ENCODE measurements around the gene STK11. TPM values are rescaled to one million over a fixed set of nuclear protein-coding genes. Genes with fewer than 3 reads are reported as not detected.
A peak's percentile ranks its signal among the peaks of the same experiment; 100 is the strongest.

STK11 gene
- total RNA-seq, 3 donors from 2014 or later (not counting 1 experiment from before 2014, with no cell fraction given) = 51.5 to 61.1 (median 54.0) TPM

DNA sequence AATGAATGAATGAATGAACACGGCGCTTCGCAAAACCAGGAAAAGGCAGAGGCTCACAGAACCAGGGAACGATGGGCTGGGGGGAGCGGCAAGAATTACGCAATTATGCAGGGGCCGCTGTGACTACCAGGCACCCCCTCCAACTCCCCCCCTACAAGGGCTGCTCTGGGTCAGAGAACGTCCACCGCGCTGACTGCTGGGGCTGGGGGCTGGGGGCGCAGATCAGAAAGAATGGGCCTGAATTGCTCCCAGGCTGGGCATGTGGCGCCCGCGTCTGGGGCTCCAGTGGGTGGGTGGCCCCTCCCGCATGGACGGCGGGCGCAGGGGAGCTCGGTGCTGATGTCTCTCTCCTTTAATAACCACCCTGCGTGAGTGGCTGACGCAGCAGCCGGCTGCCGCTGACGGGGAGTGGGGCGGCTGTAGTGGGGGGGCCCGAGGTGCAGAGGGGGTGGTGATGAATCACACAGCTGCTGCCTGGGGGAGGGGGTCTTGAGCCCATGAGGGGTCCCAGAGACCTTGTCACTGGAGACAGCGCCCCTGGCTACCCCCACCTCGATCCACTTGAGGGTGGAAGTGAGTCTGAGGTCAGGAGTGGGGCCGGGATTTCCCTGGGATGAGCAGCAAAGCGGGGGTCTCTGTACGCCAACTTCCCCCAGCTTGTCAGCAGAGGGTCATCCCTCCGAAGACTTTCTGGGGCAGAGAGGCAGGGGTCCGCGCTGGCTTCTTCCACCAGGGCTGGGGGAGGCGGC, 62.1 kb downstream of the STK11 start:
- peaks cover 25% of the 10 kb centered on the region for H3K36me3 ChIP-seq (ENCODE audit: control insufficient read depth, insufficient read depth, low read length)
- ATAC-seq (no peak), DNase-seq (peak; percentile 49 to 54)
- Mint-ChIP-seq H3K27ac (peak overlapping the region; percentile 94 to 97), H3K36me3 (peaks cover 3% of the 10 kb centered on the region), H3K27me3 (ENCODE audit: low read depth in 2 of 2) (no peaks in the 10 kb centered on the region), H3K4me1 (peaks cover 52 to 69% of the 10 kb centered on the region in 2 donors), H3K4me3 (peak overlapping the region; percentile 73), H3K9me3 (no peaks in the 10 kb centered on the region)
- H3K27me3 ChIP-seq (ENCODE audit: control insufficient read depth, insufficient read depth, low read length) = no peaks in the 10 kb centered on the region
- H3K9me3 ChIP-seq (ENCODE audit: control insufficient read depth, insufficient read depth, low read length) = no peaks in the 10 kb centered on the region
- H3K27ac ChIP-seq (ENCODE audit: low read length) = no peak overlapping the region
- 32% methylated on average over 32 of the region's 35 CpGs for WGBS (ENCODE audit: insufficient coverage)
- H3K4me3 ChIP-seq (ENCODE audit: low read length) = no peak overlapping the region
- H3K4me1 ChIP-seq (ENCODE audit: control insufficient read depth, insufficient read depth, low read length) = peaks cover 83% of the 10 kb centered on the region
- TF ChIP-seq, protein P1, sequence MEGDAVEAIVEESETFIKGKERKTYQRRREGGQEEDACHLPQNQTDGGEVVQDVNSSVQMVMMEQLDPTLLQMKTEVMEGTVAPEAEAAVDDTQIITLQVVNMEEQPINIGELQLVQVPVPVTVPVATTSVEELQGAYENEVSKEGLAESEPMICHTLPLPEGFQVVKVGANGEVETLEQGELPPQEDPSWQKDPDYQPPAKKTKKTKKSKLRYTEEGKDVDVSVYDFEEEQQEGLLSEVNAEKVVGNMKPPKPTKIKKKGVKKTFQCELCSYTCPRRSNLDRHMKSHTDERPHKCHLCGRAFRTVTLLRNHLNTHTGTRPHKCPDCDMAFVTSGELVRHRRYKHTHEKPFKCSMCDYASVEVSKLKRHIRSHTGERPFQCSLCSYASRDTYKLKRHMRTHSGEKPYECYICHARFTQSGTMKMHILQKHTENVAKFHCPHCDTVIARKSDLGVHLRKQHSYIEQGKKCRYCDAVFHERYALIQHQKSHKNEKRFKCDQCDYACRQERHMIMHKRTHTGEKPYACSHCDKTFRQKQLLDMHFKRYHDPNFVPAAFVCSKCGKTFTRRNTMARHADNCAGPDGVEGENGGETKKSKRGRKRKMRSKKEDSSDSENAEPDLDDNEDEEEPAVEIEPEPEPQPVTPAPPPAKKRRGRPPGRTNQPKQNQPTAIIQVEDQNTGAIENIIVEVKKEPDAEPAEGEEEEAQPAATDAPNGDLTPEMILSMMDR (IDR thresholded peaks at IDR 0.05) = no peak
- intact Hi-C loops (cut with micrococcal nuclease) = no loop called here

DNA sequence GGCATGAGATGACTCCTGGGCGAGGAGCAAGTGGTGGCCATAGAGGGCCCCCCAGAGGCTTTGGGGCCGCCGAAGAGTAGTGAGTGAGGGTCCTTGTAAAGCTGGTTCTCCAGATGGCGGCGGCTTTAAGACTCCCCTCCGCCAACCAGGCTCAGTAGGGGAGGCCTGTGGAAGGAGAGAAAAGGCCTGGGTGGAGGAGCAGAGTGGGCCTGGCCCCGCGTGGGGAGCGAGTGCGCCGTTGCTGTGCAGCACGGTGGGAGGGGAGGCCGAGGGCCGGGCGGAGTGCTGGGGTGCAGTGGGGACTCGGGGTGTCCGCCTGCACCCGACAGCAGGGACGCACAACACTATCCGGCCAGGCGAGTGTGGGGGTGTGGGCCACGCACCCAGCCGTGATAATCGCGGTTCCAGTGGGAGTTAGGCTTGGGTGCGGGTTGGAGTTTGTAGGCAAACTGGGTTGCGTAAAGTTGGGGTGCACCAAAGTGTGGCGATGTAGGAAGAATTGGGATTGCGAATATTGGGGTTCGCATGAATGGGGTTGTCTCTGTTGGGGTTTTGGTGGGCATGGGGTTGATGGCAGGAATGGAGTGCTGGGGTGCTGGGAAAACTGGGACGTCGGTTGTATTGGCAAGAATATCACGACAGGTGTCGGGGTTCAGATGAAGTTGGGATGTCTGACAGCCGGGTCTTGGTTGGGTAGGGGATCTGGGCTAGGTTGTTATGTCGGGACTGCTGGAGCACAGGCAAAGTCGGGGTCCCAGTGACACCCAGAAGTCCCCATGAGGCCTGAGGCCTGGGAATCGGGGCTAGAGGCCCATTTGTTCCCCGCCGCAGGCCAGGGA, 62.9 kb downstream of the STK11 start:
- TF ChIP-seq, protein P1 (IDR thresholded peaks at IDR 0.05) = no peak
- 64% methylated on average over 40 of the region's 40 CpGs for WGBS (ENCODE audit: insufficient coverage)
- Mint-ChIP-seq H3K36me3 (peaks cover 7% of the 10 kb centered on the region), H3K27me3 (ENCODE audit: low read depth in 2 of 2) (no peaks in the 10 kb centered on the region), H3K9me3 (no peaks in the 10 kb centered on the region), H3K27ac (peak overlapping the region; percentile 94 to 97), H3K4me3 (peak overlapping the region; percentile 88), H3K4me1 (peaks cover 53 to 67% of the 10 kb centered on the region in 2 donors)
- Histone ChIP-seq H3K4me1 (ENCODE audit: control insufficient read depth, insufficient read depth, low read length) (peaks cover 83% of the 10 kb centered on the region), H3K9me3 (ENCODE audit: control insufficient read depth, insufficient read depth, low read length) (no peaks in the 10 kb centered on the region), H3K4me3 (ENCODE audit: low read length) (peak overlapping the region; percentile 4), H3K27me3 (ENCODE audit: control insufficient read depth, insufficient read depth, low read length) (no peaks in the 10 kb centered on the region), H3K36me3 (ENCODE audit: control insufficient read depth, insufficient read depth, low read length) (peaks cover 33% of the 10 kb centered on the region), H3K27ac (ENCODE audit: low read length) (peak overlapping the region; percentile 67)
- DNase-seq (no peak), ATAC-seq (no peak)
- intact Hi-C loops (cut with micrococcal nuclease) = no loop called here

DNA sequence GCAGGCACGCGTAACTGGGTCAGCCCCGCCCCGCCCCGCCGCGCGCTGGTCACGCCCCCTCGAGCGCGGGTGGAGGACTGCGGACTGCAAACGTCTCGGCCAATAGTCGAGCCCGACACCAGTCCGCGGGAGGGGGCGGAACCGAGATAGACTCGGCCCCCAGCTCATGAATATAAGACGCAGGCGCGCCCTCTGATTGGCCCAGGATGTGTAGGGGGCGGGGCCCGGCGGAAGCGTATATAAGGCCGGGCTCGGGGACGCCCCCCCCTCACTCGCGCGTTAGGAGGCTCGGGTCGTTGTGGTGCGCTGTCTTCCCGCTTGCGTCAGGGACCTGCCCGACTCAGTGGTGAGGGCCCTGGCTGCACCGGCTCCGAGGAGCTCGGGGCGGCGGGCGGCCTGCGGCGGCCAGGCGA, 63.5 kb downstream of the STK11 start, which contains the start of gene CIRBP:
CIRBP (plus strand) TSS at position 268 of the 413 bp plus-strand sequence. CDS start 1,602 bp downstream, outside the sequence.
- Mint-ChIP-seq H3K4me3 (peak within 1 kb of the TSS; percentile 94), H3K27ac (peak within 1 kb of the TSS; percentile 94 to 97), H3K4me1 (peaks cover 57 to 72% of the 10 kb centered on the region in 2 donors), H3K27me3 (ENCODE audit: low read depth in 2 of 2) (no peaks in the 10 kb centered on the region), H3K36me3 (peaks cover 7% of the 10 kb centered on the region), H3K9me3 (no peaks in the 10 kb centered on the region)
- DNase-seq = peak; percentile 99 to 100
- no peaks in the 10 kb centered on the region for H3K9me3 ChIP-seq (ENCODE audit: control insufficient read depth, insufficient read depth, low read length)
- ATAC-seq = peak; percentile 79 to 94 (median 82)
- peak within 1 kb of the TSS; percentile 86 for H3K27ac ChIP-seq (ENCODE audit: low read length)
- TF ChIP-seq, protein P1 (IDR thresholded peaks at IDR 0.05) = no peak
- peak within 1 kb of the TSS; percentile 84 for H3K4me3 ChIP-seq (ENCODE audit: low read length)
- H3K27me3 ChIP-seq (ENCODE audit: control insufficient read depth, insufficient read depth, low read length) = no peaks in the 10 kb centered on the region
- intact Hi-C loops (cut with micrococcal nuclease) = no loop called here
- H3K36me3 ChIP-seq (ENCODE audit: control insufficient read depth, insufficient read depth, low read length) = peaks cover 39% of the 10 kb centered on the region
- WGBS (ENCODE audit: insufficient coverage) = under 1% methylated on average over 50 of the region's 50 CpGs
- H3K4me1 ChIP-seq (ENCODE audit: control insufficient read depth, insufficient read depth, low read length) = peaks cover 84% of the 10 kb centered on the region
